Kidney capillary endothelial cell (primary cell): ENCODE data around the gene NCKAP1.
A peak's percentile ranks its signal among the peaks of the same experiment; 100 is the strongest.

Experiments used
- DNase-seq: peaks from one replicate; pipeline ENCODE4 v3.0.0-alpha.2; 2018; ENCODE audit warnings: low spot score

The NCKAP1 gene

DNA sequence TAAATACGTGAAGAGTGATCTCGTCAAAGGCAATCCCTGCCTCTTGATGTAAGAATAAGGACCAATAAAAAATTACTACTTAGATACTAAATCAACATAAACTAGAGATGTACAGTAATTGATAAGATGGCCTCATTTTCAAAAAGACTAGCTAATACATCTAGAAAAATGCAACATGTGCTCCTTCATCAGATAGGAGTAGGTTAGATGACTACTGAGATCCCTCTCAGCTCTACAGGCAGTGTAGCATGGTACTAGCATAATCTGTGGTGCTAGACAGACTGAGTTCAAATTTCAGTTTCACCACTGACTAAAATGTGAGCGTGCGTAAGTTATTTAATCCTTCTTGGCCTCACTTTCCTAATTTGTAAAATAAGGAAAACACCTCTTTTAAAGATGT is 89.2 kb downstream of the NCKAP1 start:
- DNase-seq, result no peak

DNA sequence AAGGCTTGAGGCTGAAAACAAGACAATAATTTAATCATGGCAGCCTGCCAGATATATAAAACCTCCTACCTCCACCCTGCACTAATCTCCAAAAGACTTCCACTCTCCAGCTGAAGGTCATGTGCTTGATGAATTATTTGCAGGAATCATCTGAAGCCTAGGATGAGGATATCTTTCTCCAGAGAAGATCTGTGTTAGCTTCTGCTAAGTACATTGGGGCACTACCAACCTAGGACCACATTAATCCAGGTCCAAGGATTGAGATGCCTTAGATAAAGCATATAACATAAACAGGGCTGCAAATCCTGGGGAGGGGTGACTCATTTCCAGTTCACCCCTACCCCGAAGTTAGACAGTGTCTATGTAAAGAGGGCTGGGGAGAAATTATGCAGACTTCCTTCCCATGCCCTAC is 91.3 kb downstream of the NCKAP1 start:
- DNase-seq, result peak; percentile 20

DNA sequence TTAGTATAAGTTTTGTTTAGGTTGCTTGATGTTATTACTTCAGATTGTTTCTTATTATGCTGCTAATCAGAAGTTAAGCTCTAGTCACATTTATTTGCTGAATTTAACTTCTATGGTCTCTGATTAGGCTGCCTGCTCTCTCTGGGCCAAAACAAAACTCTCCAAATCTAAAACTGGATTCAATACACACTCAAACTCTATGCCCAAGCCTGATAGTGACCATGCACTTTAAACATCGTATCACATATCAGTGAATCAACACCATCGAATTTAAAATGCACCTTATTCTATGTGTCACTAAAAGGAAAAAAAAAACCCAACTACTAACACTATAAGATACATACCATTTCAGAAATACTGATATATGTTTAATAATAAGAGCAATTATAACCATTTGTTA is 94.9 kb downstream of the NCKAP1 start:
- no peak for DNase-seq

DNA sequence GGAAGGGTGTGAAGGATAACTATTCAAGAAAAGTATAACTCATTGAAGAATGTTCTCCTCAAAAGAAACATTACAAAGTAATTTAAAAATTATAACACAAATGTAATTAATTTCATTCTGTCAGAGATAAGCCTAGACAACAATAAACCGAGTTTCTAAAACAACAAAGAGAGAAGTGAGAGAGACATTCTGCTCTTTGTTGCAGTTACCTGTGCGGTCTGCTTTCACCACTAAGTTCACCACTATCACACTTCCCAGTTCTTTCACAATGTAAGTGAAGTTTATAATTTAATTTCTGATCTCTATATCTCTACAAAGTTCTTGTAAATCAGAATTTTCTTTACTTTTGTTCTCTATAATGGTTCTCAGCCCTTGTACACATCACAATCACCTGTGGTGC is 95.5 kb downstream of the NCKAP1 start:
- DNase-seq, result no peak

DNA sequence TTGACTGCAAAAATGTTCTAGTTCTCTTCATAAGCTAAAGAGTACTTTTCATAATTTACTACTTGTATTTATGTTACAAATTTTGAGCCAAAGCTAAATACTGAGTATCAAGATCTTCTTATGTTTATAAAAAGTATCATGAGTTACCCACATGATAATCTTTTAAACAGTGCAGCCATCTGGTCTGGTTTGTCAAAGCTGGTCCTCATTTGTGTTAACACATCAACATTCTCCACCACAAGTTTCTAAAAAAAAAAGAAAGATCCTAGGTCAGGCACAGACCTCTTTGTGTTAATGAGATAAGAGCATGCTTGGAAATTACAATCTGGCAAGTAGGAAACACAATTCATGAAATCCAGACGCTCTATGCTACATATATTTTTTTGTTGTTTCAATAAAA is 96.3 kb downstream of the NCKAP1 start:
- no peak for DNase-seq

DNA sequence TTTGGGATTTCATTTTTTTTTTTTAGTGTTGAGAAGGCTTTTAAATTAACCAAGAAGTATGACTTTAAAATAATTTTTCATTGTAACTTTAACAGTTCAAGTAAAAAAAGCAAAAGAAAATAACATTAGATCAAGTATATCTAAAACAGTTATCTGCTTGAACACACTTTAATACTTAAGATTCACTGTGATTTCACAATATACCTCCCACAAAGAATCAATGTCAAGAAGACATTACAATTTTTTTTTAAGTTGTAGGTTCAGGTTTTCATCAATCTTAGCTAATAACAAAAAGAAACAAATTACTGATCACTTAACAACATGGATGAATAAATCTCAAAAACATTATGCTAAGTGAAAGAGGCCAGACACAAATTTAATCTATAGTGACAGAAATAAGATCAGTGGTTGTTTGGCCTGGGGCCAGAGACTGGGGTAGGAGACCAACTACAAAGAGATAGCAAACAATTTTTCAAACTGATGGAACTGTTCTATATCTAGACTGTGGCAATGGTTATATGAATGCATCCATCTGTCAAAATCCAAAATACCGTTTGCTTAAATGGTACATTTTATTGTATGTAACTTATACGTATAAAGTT is 97.0 kb downstream of the NCKAP1 start:
- no peak for DNase-seq

DNA sequence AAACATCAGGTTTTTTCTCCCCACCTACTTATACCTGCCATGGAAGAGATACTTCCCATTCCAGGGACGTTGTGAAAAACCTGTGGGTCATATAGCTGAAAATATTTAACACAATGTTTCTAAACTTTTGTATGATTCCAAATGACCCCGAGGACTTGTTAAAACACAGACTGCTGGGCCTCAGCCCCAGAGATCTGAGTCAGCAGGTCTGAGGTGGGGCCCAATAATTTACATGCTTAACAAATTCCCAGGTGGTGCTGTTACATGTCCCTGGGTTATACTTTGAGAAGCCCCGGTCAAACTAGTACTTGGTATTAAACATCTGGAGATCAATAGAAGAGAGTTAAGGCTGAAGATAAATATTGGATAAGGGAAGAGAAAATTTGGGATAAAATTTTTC is 100.4 kb downstream of the NCKAP1 start:
- no peak for DNase-seq

DNA sequence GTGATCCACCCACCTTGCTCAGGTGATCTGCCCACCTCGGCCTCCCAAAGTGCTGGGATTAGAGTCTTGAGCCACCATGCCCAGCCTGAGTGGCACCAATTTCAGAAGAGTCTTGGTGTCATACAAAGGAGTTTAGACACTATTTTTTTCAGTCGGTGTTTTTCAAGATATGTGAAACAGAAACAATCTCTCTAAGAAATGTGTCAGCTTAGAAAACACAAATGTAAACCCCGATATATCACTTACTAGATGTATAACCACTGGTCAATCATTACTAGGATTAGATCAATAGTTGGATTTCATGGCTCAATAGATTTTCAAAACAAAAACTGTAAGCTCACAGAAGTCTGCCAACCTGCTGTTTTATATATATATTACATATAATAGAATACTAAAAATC is 104.6 kb downstream of the NCKAP1 start:
- DNase-seq, result no peak

DNA sequence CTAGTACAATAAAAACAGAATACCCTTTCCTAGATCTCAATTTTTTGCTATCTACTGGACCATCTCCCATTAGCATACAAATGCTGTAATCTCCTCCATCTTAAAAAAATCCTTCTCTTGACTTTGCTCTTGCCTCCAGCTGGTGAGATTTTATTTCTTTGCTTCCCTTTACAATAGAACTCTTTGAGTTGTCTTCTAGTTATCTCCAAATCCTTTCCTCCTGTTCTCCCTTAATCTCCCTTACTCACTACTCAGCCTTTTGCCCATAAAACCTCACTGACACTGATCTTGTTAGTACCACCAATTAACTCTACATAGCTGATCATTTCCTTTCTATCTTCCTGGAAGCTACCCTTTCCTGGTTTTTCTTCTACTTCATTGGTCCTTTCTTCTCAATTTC is 108.3 kb downstream of the NCKAP1 start:
- DNase-seq, result no peak

DNA sequence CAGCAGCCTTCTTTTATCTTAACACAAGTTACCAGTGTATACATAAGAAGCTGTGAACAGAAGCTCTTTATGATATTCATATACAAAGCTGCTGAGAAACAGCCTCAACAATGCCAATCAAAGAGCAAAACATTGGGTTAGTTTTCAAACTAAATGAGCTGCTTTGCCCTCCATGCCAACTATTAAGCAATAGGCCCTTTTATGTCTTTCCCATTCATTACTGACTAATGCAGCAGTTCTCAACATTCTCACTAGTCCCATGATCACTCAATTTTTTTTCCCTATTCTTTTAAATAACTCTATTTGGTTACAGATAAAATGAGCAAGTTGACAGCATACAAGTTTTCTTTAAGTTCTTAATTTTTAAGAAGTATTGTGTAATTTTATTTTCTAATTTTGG is 114.0 kb downstream of the NCKAP1 start:
- no peak for DNase-seq

DNA sequence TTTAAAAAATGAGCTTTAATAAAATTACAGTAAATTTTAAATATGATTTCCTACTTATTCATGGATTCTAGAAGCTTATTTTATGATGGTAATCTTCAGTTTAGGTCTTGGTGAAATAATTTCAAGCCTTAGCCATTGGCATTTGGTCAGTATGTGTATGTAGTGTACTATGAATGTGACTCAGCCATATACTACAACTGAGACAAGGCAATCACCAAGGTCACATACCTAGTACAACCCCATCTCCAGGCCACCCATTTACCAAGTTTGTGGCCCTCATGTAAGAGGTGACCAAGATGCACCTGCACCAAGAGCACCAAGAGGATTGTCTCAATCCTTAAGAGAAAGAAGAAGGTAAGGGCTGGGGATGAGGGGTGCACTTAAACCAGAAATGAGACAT is 117.0 kb downstream of the NCKAP1 start:
- DNase-seq, result no peak

DNA sequence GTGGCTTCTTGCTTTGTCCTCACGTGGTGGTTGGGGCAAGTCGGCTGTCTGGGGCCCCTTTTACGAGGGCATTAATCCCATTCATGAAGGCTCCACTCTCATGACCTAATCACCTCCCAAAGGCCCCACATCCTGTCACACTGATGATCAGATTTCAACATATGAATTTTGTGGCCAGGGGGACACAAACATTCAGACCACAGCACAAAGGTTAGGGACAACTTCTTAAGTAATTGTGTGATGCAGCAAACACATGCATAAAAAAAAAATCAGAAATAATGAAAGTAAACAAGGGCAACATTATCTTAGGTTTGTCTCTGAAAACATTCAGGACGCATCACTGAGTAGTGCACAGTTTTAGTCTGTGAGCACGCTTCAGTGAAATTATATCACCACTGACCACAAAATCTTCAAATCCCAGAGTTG is 117.6 kb downstream of the NCKAP1 start:
- no peak for DNase-seq

DNA sequence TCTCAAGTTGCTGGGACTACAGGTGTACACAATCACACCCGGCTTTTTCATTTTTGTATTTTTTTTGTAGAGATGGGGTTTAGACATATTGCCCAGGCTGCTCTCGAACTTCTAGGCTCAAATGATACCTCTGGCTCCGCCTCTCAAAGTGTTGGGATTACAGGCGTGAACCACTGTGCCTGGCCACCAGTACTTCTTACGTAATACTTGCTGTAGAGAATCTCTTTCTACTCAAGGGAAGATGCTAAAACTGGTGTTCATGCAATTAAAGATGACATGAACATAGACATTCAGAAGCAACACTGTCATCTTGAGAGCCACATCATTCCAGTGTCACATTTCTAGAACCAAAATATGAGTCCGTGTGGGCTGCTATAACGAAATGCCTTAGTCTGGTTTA is 118.2 kb downstream of the NCKAP1 start:
- no peak for DNase-seq

DNA sequence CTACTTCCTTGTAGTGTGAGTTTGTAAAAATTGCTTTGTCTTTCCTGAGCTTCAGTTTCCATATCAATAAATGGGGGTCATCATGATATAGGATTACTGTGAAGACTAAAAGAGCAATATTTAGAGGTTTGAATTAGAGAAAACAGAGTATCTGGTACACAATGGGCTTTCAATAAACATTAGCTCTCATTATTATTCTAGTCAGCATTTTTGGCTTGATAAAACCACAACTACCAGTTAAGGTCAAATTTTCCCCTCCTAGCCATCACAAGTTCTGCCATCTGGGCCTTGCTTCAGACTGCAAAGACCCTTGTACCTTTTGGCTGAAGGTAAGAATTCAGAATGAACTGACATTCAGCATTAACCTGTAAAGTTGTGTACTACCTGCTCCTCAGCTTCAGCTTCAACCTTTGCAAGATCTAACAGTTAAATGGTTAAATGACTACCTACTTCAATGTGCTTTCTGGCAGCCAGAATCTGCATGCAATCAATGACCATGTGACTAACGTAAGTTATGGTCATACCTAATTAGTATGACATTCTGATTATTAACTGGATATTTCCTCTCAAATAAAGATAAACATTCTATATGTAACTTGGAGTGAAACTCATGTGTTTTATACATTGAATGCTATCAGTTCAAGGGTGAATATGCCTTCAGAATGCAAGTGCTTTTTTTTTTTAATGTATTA is 119.2 kb downstream of the NCKAP1 start:
- DNase-seq, result no peak

DNA sequence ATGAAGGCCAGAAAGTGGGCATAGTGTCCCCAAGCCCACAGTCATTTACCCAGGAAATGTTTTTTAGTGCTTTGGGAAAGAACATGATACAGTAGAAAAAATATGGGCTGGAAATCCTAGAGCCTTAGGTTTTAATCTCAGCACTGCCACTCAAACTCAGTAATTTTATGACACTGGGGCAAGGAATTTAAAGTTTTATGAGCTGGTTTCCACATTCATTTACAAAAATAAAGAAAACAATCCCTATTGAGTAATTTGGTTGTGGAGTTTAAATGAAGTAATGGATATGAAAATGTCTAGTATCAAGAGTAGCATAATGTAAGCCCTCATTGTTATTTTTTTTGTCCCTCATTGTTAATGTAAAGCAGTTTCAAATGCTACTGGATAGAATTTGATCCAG is 120.3 kb downstream of the NCKAP1 start:
- DNase-seq, result no peak

DNA sequence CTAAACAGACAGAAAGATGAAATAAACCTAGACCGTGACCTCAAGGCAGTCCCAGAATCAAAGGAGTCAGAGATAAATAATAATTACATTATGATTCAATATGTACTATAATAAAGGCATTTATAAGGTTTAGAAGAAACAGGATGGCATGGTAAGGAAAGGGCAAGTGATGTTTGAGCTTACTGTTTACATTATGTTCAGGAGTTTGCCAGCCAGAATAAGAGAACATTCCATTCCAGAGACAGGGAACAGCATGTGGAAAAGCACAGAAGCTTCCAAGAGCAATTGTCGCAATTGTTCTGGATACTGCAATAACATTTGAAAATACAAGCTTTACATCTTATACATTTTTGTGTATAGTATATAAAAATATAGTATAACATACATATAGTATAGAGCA is 121.8 kb downstream of the NCKAP1 start:
- no peak for DNase-seq

DNA sequence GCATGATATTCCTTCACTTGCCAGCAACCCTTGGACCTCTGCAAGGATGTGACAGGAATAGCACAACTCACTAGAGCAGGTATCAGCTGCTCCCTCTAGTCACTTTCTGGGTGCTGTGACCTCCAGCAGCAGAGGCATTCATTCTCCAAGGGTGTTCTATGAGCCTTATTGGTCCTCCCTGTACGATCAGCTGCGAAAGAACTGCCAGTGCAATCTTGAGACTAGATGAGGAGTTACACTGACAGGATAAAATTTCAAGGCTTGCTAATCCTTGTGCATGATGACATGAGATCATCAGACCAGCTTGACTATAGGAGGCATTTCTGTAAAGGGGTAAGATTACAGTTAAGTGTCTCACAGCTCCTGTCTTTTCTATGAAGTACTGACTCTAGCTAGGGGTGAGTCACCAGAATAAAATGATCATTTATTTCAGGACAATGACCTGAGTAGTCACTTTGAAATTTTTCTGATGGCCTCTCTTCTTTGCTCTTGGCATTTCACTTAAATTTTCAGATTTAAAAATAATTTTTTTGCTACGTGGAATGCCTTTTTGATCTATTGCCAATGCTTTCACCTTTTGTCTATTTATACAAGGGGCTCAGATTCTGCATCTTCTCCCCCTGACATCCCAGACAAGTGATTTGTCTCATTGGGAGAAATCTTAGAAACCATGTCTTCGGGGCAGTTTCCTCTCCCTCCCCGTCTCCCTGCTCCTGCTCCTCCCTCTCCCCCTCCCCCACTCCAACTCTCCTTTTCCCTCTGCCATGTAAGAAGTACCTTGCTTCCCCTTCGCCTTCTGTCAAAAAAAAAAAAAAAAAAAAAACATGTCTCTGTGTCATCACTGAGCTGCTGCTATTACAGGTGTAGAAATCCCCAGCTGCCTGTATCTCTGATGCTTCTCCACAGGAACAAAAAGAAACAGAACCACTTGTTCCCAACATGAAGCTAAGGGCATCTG is 122.6 kb downstream of the NCKAP1 start:
- peak; percentile 52 for DNase-seq

DNA sequence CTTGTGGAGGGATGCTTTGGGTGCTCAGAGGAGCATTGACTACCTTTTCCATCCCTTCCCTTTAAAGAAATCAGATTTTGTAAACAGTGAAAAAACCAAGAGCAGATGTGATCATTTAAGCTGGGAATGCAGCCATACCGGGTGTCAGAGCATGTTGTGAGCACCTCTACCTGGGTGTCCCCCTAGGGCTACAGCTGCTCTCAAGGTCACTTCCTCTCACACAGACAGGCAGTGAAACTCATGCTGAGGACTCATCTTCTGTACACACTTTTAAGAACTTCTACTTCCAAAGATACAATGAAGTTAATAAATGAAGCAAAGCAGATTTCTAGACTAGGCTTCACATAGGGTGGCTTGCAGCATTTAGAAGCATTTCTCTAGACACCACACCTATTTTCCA is 123.4 kb downstream of the NCKAP1 start:
- DNase-seq, result no peak

DNA sequence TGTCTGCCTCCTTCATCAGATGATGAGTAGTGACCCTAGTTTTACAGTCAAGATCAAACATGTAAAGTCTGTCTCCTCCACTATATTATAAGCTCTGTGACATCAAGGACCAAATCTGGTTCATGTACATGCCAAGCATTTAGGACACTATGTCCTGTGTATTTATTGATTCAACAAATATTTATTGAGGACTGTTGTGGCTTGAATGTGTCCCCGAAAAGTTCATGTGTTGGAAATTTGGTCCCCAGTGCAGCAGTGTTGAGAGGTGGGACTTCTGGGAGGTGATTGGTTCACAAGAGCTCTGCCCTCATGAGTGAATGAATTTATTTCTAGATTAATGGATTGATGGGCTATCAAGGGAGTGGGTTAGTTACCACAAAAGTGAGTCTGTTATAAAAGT is 125.2 kb downstream of the NCKAP1 start:
- DNase-seq, result no peak

DNA sequence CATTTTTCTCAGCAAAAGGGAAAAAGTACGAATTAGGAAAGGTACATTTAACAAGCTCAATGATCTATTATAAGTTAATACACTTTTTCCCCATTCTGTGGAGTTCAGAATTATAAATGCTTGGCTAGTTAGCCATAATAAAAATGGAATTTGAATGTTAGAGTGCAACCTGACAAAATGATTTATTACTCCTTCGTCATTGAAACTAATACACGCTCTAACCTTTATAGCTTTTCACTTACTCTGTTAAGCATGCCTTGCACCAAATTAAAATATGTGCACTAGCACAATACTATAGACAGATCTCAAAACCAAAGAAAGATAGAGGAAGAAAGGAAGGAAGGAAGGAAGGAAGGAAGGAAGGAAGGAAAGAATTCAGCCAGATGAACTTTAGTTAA is 125.7 kb downstream of the NCKAP1 start:
- no peak for DNase-seq

DNA sequence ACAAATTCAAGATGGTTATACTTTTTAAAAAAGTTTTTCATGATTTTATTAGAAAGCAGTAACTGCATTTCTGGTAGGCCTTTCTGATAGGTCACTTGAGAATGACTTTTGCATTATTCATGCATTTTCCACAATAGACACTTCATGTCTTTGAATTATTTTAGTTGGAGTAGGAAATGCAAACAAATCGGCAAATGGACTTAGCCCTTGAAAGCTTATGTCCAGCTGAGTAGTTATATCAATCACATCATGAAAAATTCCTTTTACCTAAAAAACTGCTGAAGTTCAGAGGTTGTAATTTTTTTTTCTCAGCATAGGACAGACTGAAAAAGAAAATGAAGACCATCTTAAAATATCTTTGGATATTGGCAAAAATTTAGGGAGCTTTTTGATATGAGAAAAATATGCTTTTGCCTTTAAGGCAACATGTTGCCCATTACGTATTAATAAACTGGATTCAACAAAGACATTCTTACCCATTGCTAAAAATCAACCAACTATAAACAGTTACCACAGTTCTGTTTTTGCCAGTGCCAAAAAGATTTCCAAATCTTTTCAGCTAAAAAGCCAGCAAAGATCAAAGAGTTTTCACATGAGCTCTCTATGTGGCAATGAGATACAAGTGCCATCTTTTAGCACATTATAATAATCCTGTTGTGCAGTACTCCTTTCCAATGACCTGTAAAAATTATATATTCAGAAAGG is 126.3 kb downstream of the NCKAP1 start:
- no peak for DNase-seq

DNA sequence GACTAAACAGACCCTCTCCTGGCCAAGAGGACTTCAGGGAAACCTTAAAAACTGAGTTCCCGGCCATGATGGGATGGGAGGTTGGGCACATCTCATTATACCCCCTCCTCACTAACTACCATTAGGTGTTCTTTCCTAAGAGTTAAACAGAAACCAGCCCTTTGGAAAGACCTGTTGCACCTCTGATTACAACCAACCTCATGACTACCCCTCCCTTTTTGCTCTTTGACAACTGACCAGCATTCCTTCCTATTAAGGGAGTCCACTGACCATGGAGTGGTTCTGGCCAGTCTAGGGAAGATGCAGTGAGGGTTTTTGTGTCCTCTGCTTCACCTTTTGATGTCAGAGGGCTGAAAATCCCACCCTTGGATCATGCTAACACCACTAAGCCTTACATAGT is 127.3 kb downstream of the NCKAP1 start:
- DNase-seq, result no peak
